PC-9 (cell line): ENCODE measurements around the gene ACBD3. TPM values are rescaled to one million over a fixed set of nuclear protein-coding genes. Genes with fewer than 3 reads are reported as not detected.

Experiments
- BruUV-seq: library from RNA; stranded (reverse); fragments of 400-500 nt; replicated peaks from 2 replicates; lab custom pipeline; 2021; lab: Mats Ljungman, UMichigan
- CTCF ChIA-PET: fragments of 300-600 bp; sonication (Branson Sonifier 250); formaldehyde crosslinking; loops from one replicate; lab custom pipeline; 2022; ENCODE audit warnings: antibody characterized with exemption; lab: Charles Lee
- POLR2A ChIA-PET: fragments of 300-600 bp; sonication (Branson Sonifier 250); formaldehyde crosslinking; loops from one replicate; lab custom pipeline; 2022; ENCODE audit warnings: antibody characterized with exemption; ENCODE audit not compliant: unreplicated experiment; lab: Charles Lee
- DNase-seq, 2 experiments: peaks; one replicate each; pipeline versions ENCODE4 v3.0.0 to v3.0.0-alpha.2; 2015 to 2022; ENCODE audit warnings: mixed read lengths in 1 of 2
- H2AFZ ChIP-seq: fragments of 200-600 bp; sonication (generic); 2 replicates; pipeline ENCODE4 v1.8.1; 2017; ENCODE audit warnings: antibody characterized with exemption
- H3F3A ChIP-seq: fragments of 200-600 bp; sonication (generic); 2 replicates; pipeline ENCODE4 v1.8.1; 2017; ENCODE audit warnings: antibody characterized with exemption, mild to moderate bottlenecking, low read depth; ENCODE audit not compliant: insufficient read depth
- H3K27ac ChIP-seq: fragments of 200-600 bp; sonication (generic); 2 replicates; pipeline ENCODE4 v1.6.1; 2016; ENCODE audit warnings: mixed run types
- H3K27me3 ChIP-seq: fragments of 200-600 bp; sonication (generic); 2 replicates; pipeline ENCODE4 v1.6.1; 2016; ENCODE audit warnings: low read depth, mixed run types; ENCODE audit not compliant: insufficient read depth
- H3K36me3 ChIP-seq: fragments of 200-600 bp; sonication (generic); 2 replicates; pipeline ENCODE4 v1.6.1; 2016; ENCODE audit warnings: low read depth, mixed run types
- H3K4me1 ChIP-seq: fragments of 200-600 bp; sonication (generic); replicated peaks from 2 replicates; pipeline ENCODE4 v1.6.1; 2016; ENCODE audit warnings: mixed run types; ENCODE audit not compliant: insufficient read depth
- H3K4me2 ChIP-seq: fragments of 200-600 bp; sonication (generic); 2 replicates; pipeline ENCODE4 v1.6.1; 2017; ENCODE audit warnings: mixed run types
- H3K4me3 ChIP-seq: fragments of 200-600 bp; sonication (generic); 2 replicates; pipeline ENCODE4 v1.6.1; 2016; ENCODE audit warnings: mixed run types
- H3K79me2 ChIP-seq: fragments of 200-600 bp; sonication (generic); 2 replicates; pipeline ENCODE4 v1.6.1; 2017; ENCODE audit warnings: low read depth, mixed run types
- H3K9me2 ChIP-seq: fragments of 200-600 bp; sonication (generic); 2 replicates; pipeline ENCODE4 v1.8.1; 2017; ENCODE audit warnings: mild to moderate bottlenecking; ENCODE audit not compliant: insufficient read depth
- H3K9me3 ChIP-seq: fragments of 200-600 bp; sonication (generic); 2 replicates; pipeline ENCODE4 v1.8.1; 2016; ENCODE audit warnings: low read depth; ENCODE audit not compliant: insufficient read depth
- H4K20me1 ChIP-seq: fragments of 200-600 bp; sonication (generic); 2 replicates; pipeline ENCODE4 v1.8.1; 2017; ENCODE audit not compliant: insufficient read depth
- CTCF ChIP-seq: fragments of 200-600 bp; sonication (generic); conservative IDR thresholded peaks from 2 replicates; pipeline ENCODE4 v1.6.1; 2017; ENCODE audit warnings: mixed run types, antibody characterized with exemption, mild to moderate bottlenecking, moderate library complexity
- EZH2 ChIP-seq: fragments of 200-600 bp; sonication (generic); IDR thresholded peaks from 2 replicates; pipeline ENCODE4 v1.8.0; 2017; ENCODE audit warnings: antibody characterized with exemption, low read depth
- intact Hi-C: fragments of 100-400 bp; cut with micrococcal nuclease; formaldehyde crosslinking; loops from one replicate; pipeline ENCODE4 v1.10.0; 2022; ENCODE audit not compliant: unreplicated experiment
- total RNA-seq: library from RNA; stranded (reverse); gene quantifications from 2 replicates; pipeline ENCODE4 v1.2.3, GENCODE V29; 2021

ACBD3 gene
- total RNA-seq, 1 experiment from 2014 or later, result 46.4 TPM

GRCh38 chr1:226181996-226182714 lies 4.4 kb downstream of the ACBD3 start:
- Histone ChIP-seq H2AFZ (no peak overlapping the region), H3K4me2 (no peak overlapping the region), H3K4me3 (no peak overlapping the region), H3K9me2 (no peaks in the 10 kb centered on the region), H3K27ac (no peak overlapping the region), H3K27me3 (no peaks in the 10 kb centered on the region), H3K4me1 (peaks cover 18% of the 10 kb centered on the region), H3K9me3 (no peaks in the 10 kb centered on the region), H3K79me2 (peaks cover 94% of the 10 kb centered on the region), H3F3A (peaks cover 10% of the 10 kb centered on the region), H4K20me1 (peaks cover 41% of the 10 kb centered on the region), H3K36me3 (0 out of 2 replicates have a peak, but pooled peaks cover 4% of the 10 kb centered on the region)
- POLR2A ChIA-PET, result interaction anchor here (0.5 to 0.7 kb wide), 3 partner anchors 216 to 755 kb away, joined by 3 to 4 read pairs (median 4); no protein-coding TSS in a partner anchor
- DNase-seq, result peak in 1 of 2 experiments; percentile 60
- CTCF ChIA-PET, result interaction anchor here (1.0 kb wide), 1 partner anchor 58 kb away, joined by 4 read pairs; no protein-coding TSS in a partner anchor
- TF ChIP-seq CTCF (no peak; the same call in 1 of the 2 replicates), EZH2 (no peak)
- intact Hi-C loops, result loop anchor here (1.0 to 2.0 kb wide), 2 partner anchors 57 to 151 kb away; no protein-coding TSS in a partner anchor
- BruUV-seq, result no TSS peak

GRCh38 chr1:226176870-226177269 lies 9.7 kb downstream of the ACBD3 start:
- BruUV-seq, result no TSS peak
- TF ChIP-seq EZH2, result no peak
- TF ChIP-seq CTCF, result no peak
- peaks cover 44% of the 10 kb centered on the region for H4K20me1 ChIP-seq

GRCh38 chr1:226172589-226172988 lies 14.0 kb downstream of the ACBD3 start:
- CTCF ChIA-PET, result no interaction called here
- DNase-seq, result no peak
- intact Hi-C loops, result no loop called here
- H3K27me3 ChIP-seq, result no peaks in the 10 kb centered on the region
- H3K36me3 ChIP-seq, result no peaks in the 10 kb centered on the region
- no peaks in the 10 kb centered on the region for H3K9me3 ChIP-seq
- H3K4me1 ChIP-seq, result 0 out of 2 replicates have a peak, but pooled peaks cover 3% of the 10 kb centered on the region
- H4K20me1 ChIP-seq, result peaks cover 46% of the 10 kb centered on the region
- no peak overlapping the region for H3K4me3 ChIP-seq
- no peaks in the 10 kb centered on the region; the same call in 1 of the 2 replicates for H3F3A ChIP-seq
- no peak overlapping the region for H3K4me2 ChIP-seq
- POLR2A ChIA-PET, result interaction anchor here (0.7 kb wide), 1 partner anchor 323 kb away, joined by 3 read pairs; no protein-coding TSS in a partner anchor
- no TSS peak for BruUV-seq
- H2AFZ ChIP-seq, result no peak overlapping the region
- peaks cover 55% of the 10 kb centered on the region for H3K79me2 ChIP-seq
- H3K27ac ChIP-seq, result no peak overlapping the region
- no peaks in the 10 kb centered on the region for H3K9me2 ChIP-seq
- TF ChIP-seq CTCF (no peak), EZH2 (no peak)

More at GRCh38 chr1:226176870-226177269, 9.7 kb downstream of the ACBD3 start:
- H2AFZ ChIP-seq, result no peak overlapping the region
- intact Hi-C loops, result no loop called here
- no peak overlapping the region for H3K4me3 ChIP-seq
- peaks cover 89% of the 10 kb centered on the region for H3K79me2 ChIP-seq
- H3K27ac ChIP-seq, result no peak overlapping the region
- ChIA-PET CTCF (interaction anchor here (0.6 to 0.7 kb wide), 3 partner anchors 12 to 227 kb away, joined by 6 to 12 read pairs (median 11); no protein-coding TSS in a partner anchor), POLR2A (interaction anchor here (0.6 kb wide), 1 partner anchor 269 kb away, joined by 10 read pairs; no protein-coding TSS in a partner anchor)
- H3K9me2 ChIP-seq, result no peaks in the 10 kb centered on the region
- 0 out of 2 replicates have a peak, but pooled peaks cover 4% of the 10 kb centered on the region for H3K36me3 ChIP-seq
- no peaks in the 10 kb centered on the region for H3K4me1 ChIP-seq
- H3K4me2 ChIP-seq, result no peak overlapping the region
- no peaks in the 10 kb centered on the region for H3K9me3 ChIP-seq
- no peaks in the 10 kb centered on the region for H3K27me3 ChIP-seq
- no peaks in the 10 kb centered on the region; the same call in 1 of the 2 replicates for H3F3A ChIP-seq
- DNase-seq, result no peak
